SK-N-SH (cell line): Measurements from ENCODE around the gene RNF126.
"Not testable (repeated sequence)": the region's sequence is repeated elsewhere in the genome, so short reads cannot be mapped to it uniquely, and the experiment has no call there.

Source experiments
- CTCF ChIP-seq: fragments of 200-600 bp; sonication (generic); IDR thresholded peaks from 2 replicates; pipeline ENCODE4 v1.6.1; 2017; ENCODE audit warnings: antibody characterized with exemption, mild to moderate bottlenecking, moderate library complexity
- EP300 ChIP-seq, 2 experiments: IDR thresholded peaks; 2 replicates each; pipeline versions ENCODE4 v1.4.0 to v1.6.1; 2012; ENCODE audit warnings: borderline replicate concordance in 1 of 2, low read depth in 1 of 2, low read length in 1 of 2
- EZH2phosphoT487 ChIP-seq: fragments of 200-600 bp; sonication (generic); IDR thresholded peaks from 2 replicates; pipeline ENCODE4 v1.6.1; 2017; ENCODE audit warnings: low read depth, mixed run types, mild to moderate bottlenecking, antibody characterized with exemption, moderate library complexity, borderline replicate concordance
- FOSL2 ChIP-seq: IDR thresholded peaks from 2 replicates; pipeline ENCODE4 v1.4.0; 2012; ENCODE audit warnings: low read depth, mild to moderate bottlenecking, moderate library complexity, borderline replicate concordance
- JUND ChIP-seq: IDR thresholded peaks from 2 replicates; pipeline ENCODE4 v1.4.0; 2012
- MAX ChIP-seq: IDR thresholded peaks from 2 replicates; pipeline ENCODE4 v1.4.0; 2012; ENCODE audit warnings: low read depth
- NRF1 ChIP-seq: IDR thresholded peaks from 2 replicates; pipeline ENCODE4 v1.6.1; 2012; ENCODE audit warnings: low read depth, mild to moderate bottlenecking, low read length
- POLR2AphosphoS5 ChIP-seq: IDR thresholded peaks from 2 replicates; pipeline ENCODE4 v1.6.1; 2012; ENCODE audit warnings: low read depth, low read length
- RAD21 ChIP-seq: IDR thresholded peaks from 2 replicates; pipeline ENCODE4 v1.6.1; 2012; ENCODE audit warnings: mild to moderate bottlenecking, low read length
- SIN3A ChIP-seq: IDR thresholded peaks from 2 replicates; pipeline ENCODE4 v1.6.1; 2012; ENCODE audit warnings: low read depth, mild to moderate bottlenecking, low read length, moderate library complexity, borderline replicate concordance
- TAF1 ChIP-seq: IDR thresholded peaks from 2 replicates; pipeline ENCODE4 v1.6.1; 2012; ENCODE audit warnings: low read depth, mild to moderate bottlenecking, low read length, moderate library complexity, borderline replicate concordance
- TCF12 ChIP-seq: IDR thresholded peaks from 2 replicates; pipeline ENCODE4 v1.4.0; 2012

- TF ChIP-seq EZH2phosphoT487; CTCF; TCF12; POLR2AphosphoS5; RAD21; SIN3A; NRF1; MAX; FOSL2; JUND; EP300 (IDR thresholded peaks at IDR 0.05; ENCODE audit: borderline replicate concordance in 1 of 2, low read depth in 1 of 2, low read length in 1 of 2); TAF1: not testable (repeated sequence)
Measured at GRCh38 chr19:621191-621590, 41.8 kb downstream of the RNF126 start.
